B cell (primary cell): ENCODE data around the gene TLK1. TPM values are rescaled to one million over a fixed set of nuclear protein-coding genes. Genes with fewer than 3 reads are reported as not detected.

ENCODE experiments used
- ATAC-seq: fragments of 200-7000 bp; cut with Tn5 transposase; one replicate; pipeline ENCODE4 v1.10.0; 2021; ENCODE audit warnings: low read depth, mild to moderate bottlenecking, moderate number of reproducible peaks, moderate library complexity
- CTCF ChIA-PET: fragments of 350-600 bp; sonication (Branson Sonifier 250); formaldehyde crosslinking; loops from one replicate; lab custom pipeline; 2021; ENCODE audit warnings: antibody characterized with exemption, inconsistent platforms; lab: Charles Lee
- POLR2A ChIA-PET: fragments of 350-600 bp; sonication (Branson Sonifier 250); formaldehyde crosslinking; loops from one replicate; lab custom pipeline; 2021; ENCODE audit warnings: antibody characterized with exemption; lab: Charles Lee
- DNase-seq: peaks from one replicate; pipeline ENCODE4 v3.0.0; 2013
- H2AFZ ChIP-seq: 2 replicates; pipeline ENCODE4 v1.6.1; 2012; ENCODE audit warnings: mild to moderate bottlenecking, low read depth, low read length; ENCODE audit not compliant: insufficient read depth, poor library complexity, severe bottlenecking
- H3K27ac ChIP-seq, 2 donors: 1 replicate in 1 of 2; 2 replicates in 1 of 2; pipeline ENCODE4 v1.5.1; 2012 to 2013; ENCODE audit warnings: low read length in 2 of 2, mild to moderate bottlenecking in 2 of 2, moderate library complexity in 1 of 2
- H3K27me3 ChIP-seq, 4 experiments: fragments of 200-600 bp in 1 of 4; sonication (generic) in 1 of 4; replicated peaks in 1 of 4; 1 replicate in 2 of 4; 2 replicates in 2 of 4; pipeline versions ENCODE4 v1.6.1 to v1.7.0; 2013 to 2016; ENCODE audit warnings: low read length in 3 of 4, mild to moderate bottlenecking in 2 of 4, mixed read lengths in 1 of 4, moderate library complexity in 1 of 4; ENCODE audit not compliant: insufficient read depth in 4 of 4, control insufficient read depth in 3 of 4; ENCODE audit errors: control extremely low read depth in 1 of 4
- H3K36me3 ChIP-seq, 2 experiments: replicated peaks in 1 of 2; 1 replicate in 1 of 2; 2 replicates in 1 of 2; pipeline versions ENCODE4 v1.6.1 to v1.7.1; 2013; ENCODE audit warnings: low read length in 1 of 2; ENCODE audit not compliant: insufficient read depth in 2 of 2, control insufficient read depth in 1 of 2; ENCODE audit errors: control extremely low read depth in 1 of 2, extremely low read depth in 1 of 2
- H3K4me1 ChIP-seq, 2 donors: fragments of 200-600 bp in 1 of 2; sonication (generic) in 1 of 2; 1 replicate in 1 of 2; 2 replicates in 1 of 2; pipeline versions ENCODE4 v1.5.1 to v1.6.1; 2013 to 2017; ENCODE audit warnings: low read length in 2 of 2; ENCODE audit not compliant: control insufficient read depth in 2 of 2, insufficient read depth in 2 of 2
- H3K4me2 ChIP-seq: replicated peaks from 2 replicates; pipeline ENCODE3; 2012; ENCODE audit warnings: mild to moderate bottlenecking, low read depth, low read length; ENCODE audit not compliant: poor library complexity, severe bottlenecking
- H3K4me3 ChIP-seq, 5 experiments: fragments of 200-600 bp in 1 of 5; sonication (generic) in 1 of 5; 1 replicate in 3 of 5; 2 replicates in 2 of 5; pipeline versions ENCODE4 v1.5.1 to v1.7.0; 2011 to 2016; ENCODE audit warnings: low read length in 4 of 5, mild to moderate bottlenecking in 4 of 5, low read depth in 2 of 5, control low read depth in 1 of 5, moderate library complexity in 1 of 5; ENCODE audit not compliant: insufficient read depth in 1 of 5; ENCODE audit errors: control extremely low read depth in 1 of 5, extremely low read depth in 1 of 5
- H3K79me2 ChIP-seq: fragments of 200-600 bp; sonication (generic); one replicate; pipeline ENCODE4 v1.6.0; 2016; ENCODE audit warnings: low read length; ENCODE audit not compliant: control insufficient read depth, insufficient read depth
- H3K9ac ChIP-seq: fragments of 200-600 bp; sonication (generic); 2 replicates; pipeline ENCODE4 v1.6.1; 2017; ENCODE audit warnings: mild to moderate bottlenecking, low read length, moderate library complexity
- H3K9me3 ChIP-seq, 3 donors: one replicate each; pipeline versions ENCODE4 v1.6.1 to v1.7.1; 2013; ENCODE audit warnings: low read length in 2 of 3; ENCODE audit not compliant: control insufficient read depth in 2 of 3, insufficient read depth in 1 of 3; ENCODE audit errors: control extremely low read depth in 1 of 3
- H4K20me1 ChIP-seq: 2 replicates; pipeline ENCODE4 v1.6.0; 2012; ENCODE audit warnings: mild to moderate bottlenecking, low read length; ENCODE audit not compliant: insufficient read depth, control insufficient read depth, poor library complexity, severe bottlenecking
- H3K27ac Mint-ChIP-seq: one replicate; pipeline ENCODE4 v1.8.0; 2021; ENCODE audit warnings: mixed read lengths
- H3K27me3 Mint-ChIP-seq: one replicate; pipeline ENCODE4 v1.8.0; 2021; ENCODE audit warnings: mixed read lengths
- H3K4me1 Mint-ChIP-seq: one replicate; pipeline ENCODE4 v1.8.0; 2021; ENCODE audit warnings: mixed read lengths
- H3K4me3 Mint-ChIP-seq: one replicate; pipeline ENCODE4 v1.8.0; 2021; ENCODE audit warnings: mixed read lengths
- H3K9me3 Mint-ChIP-seq: one replicate; pipeline ENCODE4 v1.8.0; 2022; ENCODE audit warnings: mixed read lengths; ENCODE audit not compliant: insufficient read depth
- EZH2 ChIP-seq: IDR thresholded peaks from 2 replicates; pipeline ENCODE4 v1.6.1; 2012; ENCODE audit warnings: borderline replicate concordance, low read depth, mild to moderate bottlenecking, moderate library complexity, low read length; ENCODE audit not compliant: insufficient read depth, poor library complexity, severe bottlenecking
- WGBS: methylation state at CpG from one replicate; pipeline ENCODE4 v1.1.5; 2013; ENCODE audit warnings: missing lambda C conversion rate; ENCODE audit not compliant: insufficient coverage; 5-methylcytosine and 5-hydroxymethylcytosine counted together
- intact Hi-C: fragments of 100-400 bp; cut with micrococcal nuclease; formaldehyde crosslinking; loops from one replicate; pipeline ENCODE4 v1.10.0; 2022
- polyA plus RNA-seq: library from polyadenylated mRNA; depleted of rRNA; stranded (reverse); fragments of >200 nt; gene quantifications from 2 replicates; pipeline ENCODE4 v1.2.3, GENCODE V29; 2012
- total RNA-seq, 2 donors: library from RNA; stranded (reverse); fragments of 120-200 nt in 1 of 2; gene quantifications; 1 replicate in 1 of 2; 2 replicates in 1 of 2; pipeline versions ENCODE4 v1.2.3 to v1.2.4, GENCODE V29; 2013 to 2022
- TF ChIP-seq, protein P1 (sequence below): fragments of 200-600 bp; IDR thresholded peaks from one replicate; pipeline ENCODE4 v1.8.0; 2022; ENCODE audit warnings: antibody characterized with exemption, mild to moderate bottlenecking

TLK1 gene
- total and polyA plus RNA-seq, 2 donors (not counting 1 experiment from before 2014, with no cell fraction given): 13.8 to 186 TPM

DNA sequence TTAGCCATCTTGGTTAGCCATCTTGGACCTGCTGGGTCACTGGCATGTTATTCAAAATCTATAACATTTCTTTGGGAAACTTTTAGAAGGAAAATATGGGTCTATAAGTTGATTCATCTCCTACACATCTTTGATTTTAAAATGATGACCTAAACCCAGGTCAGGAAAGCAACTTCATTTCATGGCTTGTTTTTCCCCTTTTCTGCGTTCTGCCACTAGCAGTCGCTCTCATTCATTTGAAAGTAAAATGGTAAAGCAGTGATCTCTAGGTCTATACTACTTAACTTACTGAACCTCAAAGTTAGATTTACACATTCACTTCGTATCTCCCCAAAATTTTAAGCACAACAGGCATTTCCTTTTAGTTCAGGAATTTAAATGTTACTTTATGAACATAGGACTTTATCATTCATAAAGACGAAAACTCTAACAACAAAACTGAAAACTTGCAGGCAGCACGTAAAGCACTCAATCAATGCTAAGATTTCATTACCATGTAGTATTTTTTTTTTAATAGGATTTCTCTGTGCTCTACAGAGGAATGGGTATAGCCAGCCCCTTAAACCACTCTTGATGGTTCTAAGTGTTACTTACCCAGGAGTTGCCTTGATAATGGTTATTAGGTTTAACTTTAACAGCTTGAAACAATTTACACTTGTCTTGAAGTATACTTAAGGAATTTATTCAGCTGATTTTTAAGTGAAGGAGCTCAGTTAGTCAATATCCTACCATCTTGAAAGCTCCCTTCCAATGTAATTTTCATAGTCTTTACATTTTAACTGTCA, 169.1 kb downstream of the TLK1 start:
- intact Hi-C loops: no loop called here
- ChIA-PET CTCF (interaction anchor here (0.9 kb wide), 1 partner anchor 425 kb away, joined by 3 read pairs; no protein-coding TSS in a partner anchor), POLR2A (no interaction called here)
- Histone ChIP-seq H3K9me3 (no peaks in the 10 kb centered on the region), H3K9ac (no peak overlapping the region), H3K4me2 (no peak overlapping the region), H3K27me3 (no peaks in the 10 kb centered on the region), H2AFZ (no peak overlapping the region), H4K20me1 (no peaks in the 10 kb centered on the region), H3K4me3 (no peak overlapping the region), H3K4me1 (no peaks in the 10 kb centered on the region), H3K36me3 (peaks cover 1 to 42% of the 10 kb centered on the region in 2 experiments), H3K79me2 (no peaks in the 10 kb centered on the region), H3K27ac (no peak overlapping the region)
- H3K4me3 Mint-ChIP-seq: no peak overlapping the region
- DNase-seq (no peak), ATAC-seq (no peak)
- H3K27ac Mint-ChIP-seq: no peak overlapping the region
- no peaks in the 10 kb centered on the region for H3K27me3 Mint-ChIP-seq
- H3K9me3 Mint-ChIP-seq: no peaks in the 10 kb centered on the region
- TF ChIP-seq, protein P1, sequence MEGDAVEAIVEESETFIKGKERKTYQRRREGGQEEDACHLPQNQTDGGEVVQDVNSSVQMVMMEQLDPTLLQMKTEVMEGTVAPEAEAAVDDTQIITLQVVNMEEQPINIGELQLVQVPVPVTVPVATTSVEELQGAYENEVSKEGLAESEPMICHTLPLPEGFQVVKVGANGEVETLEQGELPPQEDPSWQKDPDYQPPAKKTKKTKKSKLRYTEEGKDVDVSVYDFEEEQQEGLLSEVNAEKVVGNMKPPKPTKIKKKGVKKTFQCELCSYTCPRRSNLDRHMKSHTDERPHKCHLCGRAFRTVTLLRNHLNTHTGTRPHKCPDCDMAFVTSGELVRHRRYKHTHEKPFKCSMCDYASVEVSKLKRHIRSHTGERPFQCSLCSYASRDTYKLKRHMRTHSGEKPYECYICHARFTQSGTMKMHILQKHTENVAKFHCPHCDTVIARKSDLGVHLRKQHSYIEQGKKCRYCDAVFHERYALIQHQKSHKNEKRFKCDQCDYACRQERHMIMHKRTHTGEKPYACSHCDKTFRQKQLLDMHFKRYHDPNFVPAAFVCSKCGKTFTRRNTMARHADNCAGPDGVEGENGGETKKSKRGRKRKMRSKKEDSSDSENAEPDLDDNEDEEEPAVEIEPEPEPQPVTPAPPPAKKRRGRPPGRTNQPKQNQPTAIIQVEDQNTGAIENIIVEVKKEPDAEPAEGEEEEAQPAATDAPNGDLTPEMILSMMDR: no peak
- no peak for TF ChIP-seq EZH2
- no CpG with 5 or more reads among the region's 5 CpGs for WGBS
- no peaks in the 10 kb centered on the region for H3K4me1 Mint-ChIP-seq

- Histone ChIP-seq H4K20me1 (no peaks in the 10 kb centered on the region), H3K27me3 (no peaks in the 10 kb centered on the region), H3K79me2 (no peaks in the 10 kb centered on the region), H2AFZ (no peak overlapping the region), H3K9ac (no peak overlapping the region), H3K9me3 (no peaks in the 10 kb centered on the region), H3K4me2 (no peak overlapping the region), H3K4me1 (no peaks in the 10 kb centered on the region), H3K27ac (no peak overlapping the region), H3K4me3 (no peak overlapping the region), H3K36me3 (peaks cover 0 to 7% of the 10 kb centered on the region in 2 experiments)
- Mint-ChIP-seq H3K4me1 (no peaks in the 10 kb centered on the region), H3K4me3 (no peak overlapping the region), H3K27ac (no peak overlapping the region), H3K9me3 (no peaks in the 10 kb centered on the region), H3K27me3 (no peaks in the 10 kb centered on the region)
- TF ChIP-seq, protein P1: no peak
- TF ChIP-seq EZH2: no peak
- no peak for ATAC-seq
- CTCF ChIA-PET: interaction anchor here (0.7 kb wide), 1 partner anchor 58 kb away, joined by 3 read pairs; no protein-coding TSS in a partner anchor
- POLR2A ChIA-PET: no interaction called here
- intact Hi-C loops: no loop called here
- WGBS: 100% methylated on average over 1 of the region's 8 CpGs
- DNase-seq: no peak
Measured at GRCh38 chr2:170986566-170987258, 174.0 kb downstream of the TLK1 start.
